H1 (cell line): Measurements from ENCODE around the gene VSIR. TPM values are rescaled to one million over a fixed set of nuclear protein-coding genes. Genes with fewer than 3 reads are reported as not detected.

Experiments used
- USF2 ChIP-seq: IDR thresholded peaks from 2 replicates; pipeline ENCODE4 v1.6.1; 2011; ENCODE audit warnings: low read length, improper control_type of control experiment
- polyA plus RNA-seq, 7 experiments: library from polyadenylated mRNA; depleted of rRNA in 3 of 7; stranded (reverse) in 5 of 7; unstranded in 2 of 7; fragments of >200 nt in 5 of 7; fragments of 200-250 nt in 2 of 7; gene quantifications; 1 replicate in 5 of 7; 2 replicates in 1 of 7; 4 replicates in 1 of 7; pipeline versions ENCODE4 v1.2.1 to v1.2.3, GENCODE V29; 2011 to 2013; ENCODE audit warnings: missing spikeins in 2 of 7, mixed read lengths in 2 of 7
- total RNA-seq: library from RNA; stranded (reverse); fragmentation: NEBNext Ultra II Directional; extraction: Animal tissue kit (Norgen Biotek cat#: 25700); gene quantifications from 2 replicates; pipeline ENCODE4 v1.2.1, GENCODE V29; 2021

VSIR gene
- total and polyA plus RNA-seq, 2 of the 8 experiments (the other 6 are each of a cell fraction or from before 2014, with no cell fraction given) = 0.33 TPM; not detected in 1

- no peak for TF ChIP-seq USF2
These were observed 42.3 kb upstream of the VSIR start (continued) for GRCh38 chr10:71815515-71816130.
